ENCODE measurements around the gene LSAMP.

DNA sequence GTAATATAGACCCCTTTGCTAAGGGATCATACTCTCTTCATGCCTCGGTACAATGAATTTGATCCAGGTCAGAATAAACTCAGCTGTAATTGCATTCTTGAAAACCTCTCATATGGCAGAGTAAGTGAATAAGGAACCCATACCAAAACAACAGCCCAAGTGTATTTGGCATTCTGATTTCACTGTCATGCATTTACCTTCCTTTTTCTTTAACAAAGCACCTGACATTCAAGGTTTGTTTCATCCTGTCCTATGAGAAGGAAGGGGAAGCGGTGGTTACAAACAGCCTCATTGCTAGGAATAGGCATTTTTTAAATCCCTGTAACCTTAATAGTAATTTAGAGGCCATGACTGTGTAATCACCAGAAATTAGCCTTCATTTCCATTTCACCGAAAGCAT, 97.1 kb downstream of the LSAMP start:
- TF ChIP-seq, protein P1, sequence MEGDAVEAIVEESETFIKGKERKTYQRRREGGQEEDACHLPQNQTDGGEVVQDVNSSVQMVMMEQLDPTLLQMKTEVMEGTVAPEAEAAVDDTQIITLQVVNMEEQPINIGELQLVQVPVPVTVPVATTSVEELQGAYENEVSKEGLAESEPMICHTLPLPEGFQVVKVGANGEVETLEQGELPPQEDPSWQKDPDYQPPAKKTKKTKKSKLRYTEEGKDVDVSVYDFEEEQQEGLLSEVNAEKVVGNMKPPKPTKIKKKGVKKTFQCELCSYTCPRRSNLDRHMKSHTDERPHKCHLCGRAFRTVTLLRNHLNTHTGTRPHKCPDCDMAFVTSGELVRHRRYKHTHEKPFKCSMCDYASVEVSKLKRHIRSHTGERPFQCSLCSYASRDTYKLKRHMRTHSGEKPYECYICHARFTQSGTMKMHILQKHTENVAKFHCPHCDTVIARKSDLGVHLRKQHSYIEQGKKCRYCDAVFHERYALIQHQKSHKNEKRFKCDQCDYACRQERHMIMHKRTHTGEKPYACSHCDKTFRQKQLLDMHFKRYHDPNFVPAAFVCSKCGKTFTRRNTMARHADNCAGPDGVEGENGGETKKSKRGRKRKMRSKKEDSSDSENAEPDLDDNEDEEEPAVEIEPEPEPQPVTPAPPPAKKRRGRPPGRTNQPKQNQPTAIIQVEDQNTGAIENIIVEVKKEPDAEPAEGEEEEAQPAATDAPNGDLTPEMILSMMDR (IDR thresholded peaks at IDR 0.05): no peak
- TF ChIP-seq POLR2A (IDR thresholded peaks at IDR 0.05): no peak

Data from esophagus squamous epithelium (tissue), 4 donors.